Cerebellar cortex (tissue), 1 donor: Measurements from ENCODE around the gene DLG2.
"Not testable (repeated sequence)": the region's sequence is repeated elsewhere in the genome, so short reads cannot be mapped to it uniquely, and the experiment has no call there.

Experiments used
- DNase-seq: peaks from one replicate; pipeline ENCODE4 v3.0.0-alpha.2; 2015; ENCODE audit warnings: low spot score

Gene DLG2

DNA sequence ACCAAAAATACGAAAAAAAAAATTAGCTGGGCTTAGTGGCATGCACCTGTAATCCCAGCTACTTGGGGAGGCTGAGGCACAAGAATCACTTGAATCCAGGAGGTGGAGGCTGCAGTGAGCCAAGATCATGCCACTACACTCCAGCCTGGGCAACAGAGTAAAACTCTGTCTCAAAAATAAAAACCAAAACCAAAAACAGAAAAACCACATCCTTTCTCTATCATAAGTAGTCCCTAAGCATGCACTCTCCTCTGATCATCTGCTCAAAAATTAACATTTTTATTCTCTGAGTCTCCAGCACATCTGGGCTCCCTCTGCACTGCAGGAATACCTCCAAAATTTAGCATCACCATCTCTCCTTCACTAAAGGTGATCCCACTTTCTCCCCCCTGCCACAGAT, 516.9 kb downstream of the DLG2 start:
- not testable (repeated sequence) for DNase-seq

DNA sequence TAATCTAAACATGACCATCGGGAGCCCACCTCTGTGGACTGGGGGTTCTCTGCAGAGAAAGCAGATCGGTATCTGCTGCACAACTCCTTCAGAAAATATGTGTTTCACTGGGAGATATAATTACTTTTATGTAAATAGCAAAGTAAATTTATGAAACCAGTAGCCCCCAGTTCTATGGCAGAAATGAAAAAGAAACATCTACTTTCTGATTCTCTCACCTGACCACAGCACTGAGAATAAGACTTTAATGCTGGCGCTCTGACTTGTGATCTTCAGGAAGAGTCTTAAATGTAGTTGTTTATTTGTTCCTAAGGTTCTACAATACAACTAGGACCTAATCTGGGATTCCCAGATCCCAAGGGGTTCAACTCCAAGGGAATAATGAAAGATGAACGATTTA, 518.0 kb downstream of the DLG2 start:
- no peak for DNase-seq

DNA sequence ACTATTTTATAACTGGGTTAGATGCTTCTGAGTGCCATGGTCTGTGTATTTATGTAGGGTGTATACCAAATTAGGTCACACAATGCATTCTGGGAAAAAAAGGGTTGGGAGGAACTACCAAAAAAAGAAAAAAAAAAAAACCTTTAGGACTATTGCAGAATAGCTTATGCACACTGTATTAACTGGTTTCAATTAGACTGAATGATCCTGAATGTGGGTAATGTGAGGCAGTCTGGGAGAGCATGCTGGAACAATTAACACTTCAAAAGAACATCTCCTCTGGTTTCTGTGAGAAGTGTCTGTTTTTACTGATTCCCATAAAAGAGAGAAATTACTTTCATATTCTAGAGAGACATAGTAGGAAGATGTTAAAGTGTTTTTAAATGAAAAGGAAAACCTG, 521.3 kb downstream of the DLG2 start:
- DNase-seq: no peak

DNA sequence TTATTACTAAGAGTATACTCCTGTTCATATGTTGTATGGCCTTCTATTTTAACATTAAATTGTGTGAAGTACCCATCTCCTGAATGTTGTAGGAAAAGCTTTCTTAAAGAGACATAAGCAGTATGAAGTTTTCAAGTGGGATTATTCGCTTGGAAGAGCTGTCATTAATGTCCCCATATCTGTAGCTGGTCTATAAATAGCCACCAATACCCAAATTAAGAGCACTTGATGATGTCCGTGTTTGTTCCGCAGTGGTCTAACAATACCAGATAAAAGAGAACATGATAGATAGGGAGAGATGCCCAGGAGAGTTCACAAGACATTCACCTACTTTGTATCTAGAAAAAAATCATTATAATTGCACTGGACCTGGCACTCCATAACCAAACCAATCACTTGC, 527.6 kb downstream of the DLG2 start:
- DNase-seq: no peak

DNA sequence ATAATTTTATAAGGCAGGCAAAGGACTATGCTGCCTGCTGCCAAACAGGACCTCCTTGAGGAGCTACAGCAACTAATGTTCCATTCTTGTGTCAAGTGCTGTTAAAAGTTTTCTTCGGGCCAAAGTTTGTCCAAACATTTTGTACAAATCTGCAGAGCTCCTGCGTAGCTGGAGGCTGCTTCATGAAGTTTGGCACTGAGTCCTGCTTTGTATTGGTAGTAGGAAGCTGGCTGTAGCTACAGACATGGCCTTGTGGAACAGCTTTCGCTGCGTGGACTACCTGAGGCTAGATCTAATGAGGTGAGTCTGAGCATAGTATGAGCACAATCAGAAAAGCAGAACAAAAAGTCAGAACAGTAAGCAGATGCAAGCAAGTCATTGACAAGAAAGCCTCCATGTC, 528.1 kb downstream of the DLG2 start:
- no peak for DNase-seq

DNA sequence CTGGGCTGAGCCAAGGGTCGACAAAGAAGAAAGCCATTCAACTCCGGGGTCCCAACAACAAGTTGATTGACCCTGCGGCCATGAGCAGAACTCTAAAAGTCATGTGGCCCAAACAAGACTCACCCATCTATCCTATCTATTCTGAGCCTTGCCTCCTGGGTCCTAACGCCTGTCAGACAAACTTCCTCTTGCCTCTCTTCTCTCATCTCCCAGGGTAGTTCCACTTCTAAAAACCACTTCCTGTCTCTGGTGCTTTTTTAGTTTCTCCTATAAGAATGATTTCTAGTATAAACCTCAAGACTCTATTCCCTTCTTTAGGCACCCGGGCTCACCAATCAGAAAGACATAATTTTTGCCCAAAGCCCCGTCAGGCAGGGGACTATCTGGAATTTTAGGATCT, 530.2 kb downstream of the DLG2 start:
- DNase-seq: no peak

DNA sequence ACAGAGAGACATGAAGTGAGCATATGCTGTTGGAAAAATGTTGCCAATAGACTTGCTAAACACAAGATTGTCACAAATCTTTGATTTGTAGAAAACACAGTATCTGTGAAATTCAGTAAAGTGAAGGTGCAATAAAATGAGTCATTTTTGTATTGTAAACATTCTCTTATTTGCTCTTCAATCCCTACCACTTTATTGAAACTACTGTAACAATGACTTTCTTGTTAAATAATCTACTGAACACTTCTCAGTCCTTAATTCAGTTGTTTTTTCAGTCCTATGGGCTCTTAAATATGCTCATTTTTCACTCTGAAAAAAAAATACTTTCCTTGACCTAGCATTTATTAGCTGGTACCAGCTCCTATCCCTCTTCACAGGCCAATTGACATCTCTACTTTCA, 531.9 kb downstream of the DLG2 start:
- DNase-seq: no peak

DNA sequence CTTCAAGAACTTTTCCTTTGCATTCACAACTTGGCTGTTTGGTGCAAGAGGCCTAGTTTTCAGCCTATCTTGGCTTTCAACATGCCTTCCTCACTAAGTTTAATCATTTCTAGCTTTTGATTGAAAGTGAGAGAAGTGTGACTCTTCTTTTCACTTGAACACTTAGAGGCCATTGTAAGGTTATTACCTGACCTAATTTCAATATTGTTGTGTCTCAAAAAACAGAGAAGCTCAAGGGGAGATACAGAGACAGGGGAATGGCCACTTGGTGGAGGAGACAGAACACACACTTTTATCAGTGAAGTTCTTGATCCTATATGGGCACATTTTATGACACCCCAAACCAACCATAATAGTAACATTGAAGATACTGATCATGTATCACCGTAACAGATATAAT, 532.3 kb downstream of the DLG2 start:
- DNase-seq: no peak

DNA sequence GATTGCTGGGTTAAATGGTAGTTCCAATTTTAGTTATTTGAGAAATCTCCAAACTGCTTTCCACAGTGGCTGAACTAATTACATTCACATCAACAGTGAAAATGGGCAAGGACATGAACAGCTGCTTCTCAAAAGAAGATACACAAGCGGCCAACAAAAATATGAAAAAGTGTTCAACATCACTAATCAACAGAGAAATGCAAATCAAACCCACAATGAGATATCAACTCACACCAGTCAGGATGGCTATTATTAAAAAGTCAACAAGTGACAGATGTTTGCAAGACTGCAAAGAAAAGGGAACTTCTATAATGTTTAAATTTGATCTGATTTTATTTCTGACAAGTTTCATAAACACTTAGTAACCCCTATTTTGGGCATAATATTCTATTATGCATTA, 537.5 kb downstream of the DLG2 start:
- no peak for DNase-seq

DNA sequence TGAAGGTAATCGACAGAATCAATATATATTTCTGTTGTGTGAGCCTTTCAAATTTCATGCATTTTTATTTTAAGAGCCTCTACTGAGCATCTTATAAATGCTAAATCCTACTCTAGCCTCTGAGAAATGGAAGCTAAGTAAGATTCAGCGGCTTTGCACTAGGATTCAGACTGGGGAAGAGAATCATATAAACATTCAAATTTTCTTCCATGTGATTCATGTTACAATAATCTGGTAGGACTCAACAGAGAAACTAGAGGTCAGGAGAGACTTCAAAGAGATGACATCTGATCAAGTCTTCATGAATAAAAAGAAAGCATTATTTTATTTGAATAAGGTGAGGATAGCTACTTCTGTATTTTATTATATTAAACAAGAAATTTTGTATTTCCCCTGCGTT, 538.9 kb downstream of the DLG2 start:
- no peak for DNase-seq

DNA sequence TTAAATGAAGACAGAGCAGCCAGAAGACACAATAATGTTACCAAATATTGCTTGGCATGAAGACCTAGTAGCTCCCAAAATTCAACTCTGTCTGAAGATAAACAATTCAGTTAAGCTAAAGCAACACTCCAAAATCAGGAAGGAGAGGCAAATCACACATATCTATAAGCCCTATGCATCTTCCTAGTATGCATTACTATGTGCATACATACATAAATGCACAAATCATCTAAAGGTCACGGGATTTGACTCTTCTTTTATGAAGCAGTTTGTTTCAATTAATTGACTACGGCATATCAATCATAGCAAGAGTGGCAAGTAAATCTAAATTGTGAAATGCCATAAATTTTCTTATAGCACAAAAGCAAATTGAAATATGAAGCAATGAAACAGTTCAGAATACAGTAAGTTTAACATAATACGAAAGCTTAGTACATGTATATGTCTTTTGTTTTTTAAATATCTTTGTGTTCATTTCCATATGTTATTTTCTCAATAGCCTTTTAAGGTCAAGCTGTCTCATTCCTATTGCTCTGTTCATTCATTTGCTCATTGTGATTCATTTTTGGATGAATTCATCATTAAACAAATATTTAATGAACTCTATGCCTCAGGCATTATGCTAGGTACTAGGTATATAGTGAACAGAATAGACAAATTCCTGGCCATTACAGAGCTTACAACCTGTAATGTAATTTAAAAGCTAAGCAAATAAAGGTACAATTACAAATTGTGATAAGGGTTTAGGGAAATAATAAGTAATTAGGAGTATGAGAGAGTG, 540.5 kb downstream of the DLG2 start:
- DNase-seq: no peak

DNA sequence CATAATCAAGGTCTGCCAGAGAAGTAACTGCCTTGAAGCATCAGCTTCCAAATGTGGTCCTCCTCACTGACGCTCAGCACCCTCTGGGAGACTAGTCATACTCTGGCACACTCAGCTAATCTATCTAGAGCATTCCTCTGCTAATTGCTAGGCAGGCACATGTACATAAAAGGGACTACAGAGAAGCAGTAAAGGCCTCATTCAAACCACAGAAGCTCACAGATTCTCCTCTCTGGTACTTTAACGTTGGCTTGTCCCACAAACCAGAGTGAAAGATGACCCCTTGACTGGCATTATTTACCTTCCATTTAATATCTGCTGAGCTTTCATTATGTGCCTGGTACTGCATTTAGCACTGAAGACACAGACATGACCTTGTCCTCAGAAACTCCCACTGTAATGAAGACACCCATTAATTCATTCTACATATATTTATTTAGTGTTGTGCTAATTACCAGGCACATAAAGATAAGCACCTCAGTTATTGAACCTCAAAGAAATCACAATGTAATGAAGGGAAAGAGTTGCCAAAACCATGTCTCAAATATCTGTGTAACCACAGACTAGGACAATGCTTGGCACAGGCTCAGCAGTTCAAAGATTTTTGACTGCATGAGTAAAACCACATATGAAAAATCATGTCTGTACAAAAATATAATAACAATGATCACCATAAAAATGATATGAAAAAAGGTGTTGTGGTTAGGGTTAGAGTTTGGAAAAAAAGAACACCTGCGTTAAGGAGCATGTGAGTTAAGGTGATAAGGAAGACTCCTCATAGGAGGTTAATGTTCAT, 550.4 kb downstream of the DLG2 start:
- no peak for DNase-seq

DNA sequence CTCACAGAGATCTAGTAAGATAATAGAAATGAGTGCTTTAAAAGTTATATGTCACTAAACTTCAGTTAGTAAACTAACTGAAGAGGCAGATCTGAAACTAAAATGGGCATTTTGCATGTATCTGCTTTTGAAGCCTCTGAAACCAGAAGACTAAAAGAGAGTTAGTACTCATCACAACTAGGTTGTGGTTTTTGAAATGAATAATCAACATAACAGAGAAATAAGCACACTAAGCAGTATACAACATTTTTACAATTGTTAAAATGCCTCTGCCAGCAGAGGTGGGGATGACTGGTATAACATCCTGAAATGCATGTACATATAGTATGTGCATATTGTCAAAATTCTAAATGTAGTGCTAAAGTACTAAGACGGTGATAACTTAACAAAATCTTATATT, 564.5 kb downstream of the DLG2 start:
- DNase-seq: no peak

DNA sequence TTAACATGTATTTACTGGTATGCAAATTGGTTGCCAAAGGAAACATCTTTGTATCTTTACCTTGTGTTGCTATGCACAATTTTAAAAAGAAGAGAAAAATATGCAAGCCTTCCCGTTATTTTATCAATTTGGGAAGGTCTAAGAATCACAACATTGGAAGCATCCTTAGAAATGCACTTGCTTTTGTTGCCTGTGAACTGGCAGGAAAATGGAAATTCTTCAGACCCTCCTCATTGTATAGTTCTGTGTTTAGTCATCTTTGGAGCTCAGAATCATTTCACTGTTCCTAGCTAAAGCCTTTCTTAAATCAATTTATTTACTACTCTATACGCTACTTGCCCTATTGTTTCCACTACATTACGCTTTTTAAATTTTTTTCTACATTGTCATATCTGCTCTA, 574.5 kb downstream of the DLG2 start:
- DNase-seq: no peak

DNA sequence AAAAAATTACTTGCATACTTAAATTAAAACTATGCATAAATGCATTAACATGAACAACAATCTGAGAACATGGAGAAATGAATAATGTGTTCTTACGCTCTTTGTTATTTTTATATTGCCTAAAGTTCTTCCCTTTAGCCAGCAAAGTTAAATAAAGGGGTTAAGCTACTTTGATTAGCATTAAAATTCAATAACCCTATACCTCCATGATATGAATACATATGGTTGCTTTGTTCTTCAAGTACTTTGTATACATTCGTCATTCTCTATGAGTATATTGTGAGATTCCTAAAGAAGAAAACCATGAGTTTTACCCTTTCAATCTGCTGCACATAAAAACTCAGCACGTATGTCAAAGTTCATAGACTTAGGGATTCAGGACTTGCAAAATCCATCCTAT, 578.3 kb downstream of the DLG2 start:
- no peak for DNase-seq

DNA sequence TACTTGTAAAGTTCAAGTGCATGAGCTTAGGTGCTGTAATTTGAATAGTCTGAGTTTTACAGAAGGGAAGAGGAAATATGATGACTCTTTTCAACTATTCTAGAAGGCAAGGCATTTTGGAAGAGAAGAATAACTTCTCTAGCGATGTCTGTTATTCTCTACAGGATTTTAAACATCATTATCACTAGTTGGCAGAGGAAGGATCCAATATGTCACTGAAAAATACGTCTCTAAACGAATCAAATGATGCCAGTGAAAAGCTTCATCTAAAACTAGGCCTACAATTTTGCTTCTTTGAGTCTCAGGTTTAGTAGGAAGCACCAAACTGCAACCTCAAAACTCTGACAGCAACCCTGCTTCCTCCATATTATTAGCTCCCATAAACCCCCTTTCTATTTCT, 581.4 kb downstream of the DLG2 start:
- no peak for DNase-seq

DNA sequence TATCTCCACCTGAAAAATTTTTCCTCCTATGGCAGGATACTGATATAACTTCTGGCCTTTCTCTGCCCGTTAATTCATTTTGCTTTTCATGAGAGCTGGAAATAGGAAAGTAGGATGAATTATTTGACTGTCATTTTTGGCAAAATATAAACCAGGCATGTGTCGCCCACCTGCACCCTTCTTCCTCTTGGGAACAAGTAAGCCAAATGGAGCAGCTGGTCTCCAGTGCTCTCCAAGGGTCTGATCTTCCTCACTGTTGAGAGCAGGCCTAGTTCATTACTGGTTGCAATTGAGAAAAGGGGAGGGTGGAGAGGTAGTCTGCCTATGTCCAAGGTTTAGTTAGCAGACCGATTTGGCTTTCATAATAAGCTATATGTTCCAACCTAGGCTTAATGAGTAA, 582.2 kb downstream of the DLG2 start:
- peak; percentile 16 for DNase-seq

DNA sequence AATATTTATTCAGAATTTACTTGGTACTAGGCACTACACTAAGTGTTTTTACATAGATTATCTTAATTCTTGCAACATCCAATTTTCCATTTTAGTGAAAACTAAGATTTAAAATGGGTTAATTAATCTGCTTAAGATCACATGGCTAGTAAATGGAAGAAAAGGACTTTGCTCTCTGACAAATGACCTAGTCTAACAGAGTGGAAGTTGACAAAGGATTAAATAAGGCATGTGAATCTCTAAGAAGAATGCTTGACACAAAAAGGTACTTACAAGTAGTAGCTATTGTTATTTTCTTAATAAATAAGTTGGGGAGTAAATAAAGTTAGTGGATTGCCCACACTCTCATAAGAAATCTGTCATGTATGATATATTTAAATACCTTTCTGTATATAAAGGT, 584.8 kb downstream of the DLG2 start:
- DNase-seq: no peak

DNA sequence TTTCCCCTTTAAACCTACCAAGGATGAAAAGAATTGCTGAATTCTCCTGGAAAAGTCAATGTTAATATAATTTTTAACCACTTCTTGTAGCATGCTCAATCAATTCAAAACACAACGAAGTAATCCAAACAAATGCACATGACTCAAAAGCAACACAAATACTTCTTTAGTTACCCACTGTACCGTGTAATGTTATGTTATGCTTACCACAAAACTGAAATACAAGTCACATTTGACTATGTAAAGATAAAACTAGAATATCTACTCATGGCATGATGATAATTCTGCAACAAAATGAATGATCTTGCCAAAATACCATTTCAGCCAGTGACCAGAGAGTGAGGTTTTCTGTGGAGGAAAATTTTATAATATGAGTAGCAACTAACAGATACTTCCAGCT, 587.0 kb downstream of the DLG2 start:
- no peak for DNase-seq

DNA sequence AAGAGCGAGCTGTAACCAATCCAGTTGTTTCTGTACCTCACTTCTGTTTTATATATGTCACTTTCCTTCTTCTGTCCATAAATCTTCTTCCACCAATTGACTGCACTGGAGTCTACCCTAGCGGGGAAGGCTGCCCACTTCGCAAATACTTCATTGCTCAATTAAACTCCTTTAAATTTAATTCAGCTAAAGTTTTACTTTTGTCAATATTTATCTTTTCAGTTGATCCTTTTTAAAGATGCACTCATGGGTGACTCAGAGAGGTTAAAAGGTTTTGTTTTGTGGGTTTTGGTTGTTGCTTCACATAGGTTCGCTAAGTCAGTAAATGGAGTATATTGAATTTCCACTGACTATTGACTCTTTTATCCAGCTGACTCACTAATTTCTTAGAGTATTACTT, 597.2 kb downstream of the DLG2 start:
- no peak for DNase-seq

DNA sequence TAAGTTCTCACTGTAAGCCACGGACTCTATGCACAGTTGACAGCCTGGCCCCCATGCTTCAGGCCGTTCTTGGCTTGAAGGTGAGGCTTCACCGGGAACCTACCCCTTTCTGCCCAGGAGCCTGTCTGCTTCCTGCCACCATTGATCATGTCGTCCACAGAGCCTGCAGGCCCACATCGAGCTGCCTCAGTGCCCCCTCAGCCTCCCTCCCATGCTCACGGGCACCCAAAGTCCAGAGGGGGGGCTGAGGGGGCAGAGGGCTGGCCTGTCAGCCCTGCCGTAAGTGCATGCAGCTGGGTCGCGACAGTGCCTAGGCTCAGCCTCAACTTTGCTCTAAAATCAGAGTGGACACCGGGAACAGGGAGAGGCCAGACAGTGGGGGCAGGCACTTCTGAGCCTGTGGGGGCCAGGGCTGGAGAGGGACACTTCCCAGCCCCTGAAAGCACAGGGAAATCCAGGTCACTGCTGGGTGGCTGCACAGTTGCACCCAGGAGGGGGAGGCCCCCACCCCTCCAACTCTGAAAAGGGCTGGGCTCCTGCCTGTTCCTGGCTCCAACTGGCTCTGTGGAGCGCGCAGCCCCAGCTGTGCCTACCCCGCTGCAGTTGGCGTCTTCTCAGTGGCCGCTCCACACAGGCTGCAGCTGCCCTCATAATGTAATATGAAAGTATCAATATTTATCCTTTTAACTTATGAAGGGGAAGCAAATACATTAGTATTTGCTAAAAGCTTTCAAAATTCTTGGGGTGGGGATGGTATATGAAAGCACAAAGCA, 598.6 kb downstream of the DLG2 start:
- no peak for DNase-seq

DNA sequence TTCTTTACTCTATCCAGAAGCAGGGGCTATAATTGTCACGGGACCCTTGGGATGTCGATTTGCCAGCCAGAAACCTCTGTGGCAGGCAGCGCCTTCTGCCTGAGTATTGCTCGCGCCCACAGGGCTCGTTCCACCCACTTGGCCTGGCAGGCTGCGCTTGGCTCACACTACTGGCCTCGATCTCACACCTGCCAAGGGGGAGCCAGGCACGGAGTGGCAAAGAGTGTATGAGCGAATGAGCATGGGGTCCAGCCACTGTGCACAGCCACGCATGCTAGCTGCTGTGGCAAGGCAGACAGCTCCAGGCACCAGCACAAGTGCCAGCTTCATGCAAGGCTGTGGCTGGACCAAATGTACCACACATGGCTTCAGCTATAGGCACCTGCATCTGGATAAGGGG, 599.8 kb downstream of the DLG2 start:
- no peak for DNase-seq

DNA sequence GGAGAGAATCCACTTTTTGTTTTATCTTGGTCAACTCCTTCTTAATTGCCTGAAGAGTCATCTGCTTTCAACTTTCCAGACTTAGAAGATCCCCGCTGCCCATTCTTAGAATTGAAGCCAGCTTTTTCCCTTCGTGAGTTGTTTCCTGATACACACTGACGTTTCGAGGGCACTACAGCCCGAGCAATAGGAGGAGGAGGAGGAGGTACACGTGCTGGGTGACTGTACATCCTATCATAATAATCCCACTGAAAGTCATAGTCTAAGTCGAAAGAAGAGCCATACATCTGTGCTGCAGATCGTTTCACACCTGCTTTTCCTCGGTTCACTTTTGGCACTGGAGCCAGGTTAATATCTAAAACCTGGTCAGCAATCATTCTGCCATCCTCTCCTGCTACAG, 606.1 kb downstream of the DLG2 start:
- no peak for DNase-seq
